Hepatocyte (in vitro differentiated cells): ENCODE data around the gene AP3B2.

ENCODE experiments used
- EZH2 ChIP-seq: fragments of 200-600 bp; sonication (generic); IDR thresholded peaks from 2 replicates; pipeline ENCODE4 v1.6.1; 2016; ENCODE audit warnings: antibody characterized with exemption, mild to moderate bottlenecking, borderline replicate concordance
- TF ChIP-seq, protein P1 (sequence below): fragments of 200-600 bp; sonication (generic); IDR thresholded peaks from 2 replicates; pipeline ENCODE4 v1.5.1; 2016; ENCODE audit warnings: antibody characterized with exemption, mild to moderate bottlenecking; ENCODE audit not compliant: poor library complexity

DNA sequence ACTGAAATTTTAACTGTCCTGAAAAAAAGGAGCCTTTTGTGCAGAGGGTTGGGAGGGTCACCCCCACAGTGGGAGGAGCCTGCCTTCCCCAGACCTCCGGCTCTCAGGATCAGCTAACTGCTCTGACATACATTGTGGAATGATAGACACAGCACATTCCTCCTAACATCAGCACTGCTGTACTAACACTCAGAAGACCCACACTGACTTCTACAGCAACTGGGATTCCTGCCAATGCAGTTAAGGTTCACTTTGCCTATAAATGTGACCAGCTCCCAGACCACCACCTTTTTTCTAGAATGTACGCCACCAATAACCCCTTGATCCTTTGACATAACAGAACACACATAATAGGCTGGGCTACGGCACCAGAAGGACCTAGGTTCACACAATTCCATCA, 65.7 kb downstream of the AP3B2 start:
- TF ChIP-seq, protein P1, sequence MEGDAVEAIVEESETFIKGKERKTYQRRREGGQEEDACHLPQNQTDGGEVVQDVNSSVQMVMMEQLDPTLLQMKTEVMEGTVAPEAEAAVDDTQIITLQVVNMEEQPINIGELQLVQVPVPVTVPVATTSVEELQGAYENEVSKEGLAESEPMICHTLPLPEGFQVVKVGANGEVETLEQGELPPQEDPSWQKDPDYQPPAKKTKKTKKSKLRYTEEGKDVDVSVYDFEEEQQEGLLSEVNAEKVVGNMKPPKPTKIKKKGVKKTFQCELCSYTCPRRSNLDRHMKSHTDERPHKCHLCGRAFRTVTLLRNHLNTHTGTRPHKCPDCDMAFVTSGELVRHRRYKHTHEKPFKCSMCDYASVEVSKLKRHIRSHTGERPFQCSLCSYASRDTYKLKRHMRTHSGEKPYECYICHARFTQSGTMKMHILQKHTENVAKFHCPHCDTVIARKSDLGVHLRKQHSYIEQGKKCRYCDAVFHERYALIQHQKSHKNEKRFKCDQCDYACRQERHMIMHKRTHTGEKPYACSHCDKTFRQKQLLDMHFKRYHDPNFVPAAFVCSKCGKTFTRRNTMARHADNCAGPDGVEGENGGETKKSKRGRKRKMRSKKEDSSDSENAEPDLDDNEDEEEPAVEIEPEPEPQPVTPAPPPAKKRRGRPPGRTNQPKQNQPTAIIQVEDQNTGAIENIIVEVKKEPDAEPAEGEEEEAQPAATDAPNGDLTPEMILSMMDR: no peak
- TF ChIP-seq EZH2: no peak
